Stimulated activated CD4-positive, alpha-beta T cell treated with anti-CD3 and anti-CD28 coated beads, Interleukin-1b, Interleukin-23, amount 100 ng/mL, for 24 hours (primary cell): ENCODE results near the gene EFCAB8.
"Not testable (repeated sequence)": the region's sequence is repeated elsewhere in the genome, so short reads cannot be mapped to it uniquely, and the experiment has no call there.

ENCODE experiments used
- DNase-seq, 4 experiments: peaks; one replicate each; pipeline ENCODE4 v3.0.0-alpha.2; 2020; ENCODE audit warnings: low read depth in 4 of 4, low spot score in 1 of 4

EFCAB8 gene

GRCh38 chr20:32943490-32944052, 84.8 kb downstream of the EFCAB8 start:
- DNase-seq: no peak

- DNase-seq: no peak
Observed at GRCh38 chr20:32945710-32946221, 87.0 kb downstream of the EFCAB8 start.

- DNase-seq: no peak
Observed at GRCh38 chr20:32946629-32947028, 87.9 kb downstream of the EFCAB8 start.

GRCh38 chr20:32950539-32950938, 91.8 kb downstream of the EFCAB8 start:
- DNase-seq: not testable (repeated sequence)

- DNase-seq: no peak
Observed at GRCh38 chr20:32957459-32957858, 98.7 kb downstream of the EFCAB8 start.

GRCh38 chr20:32958574-32958973, 99.9 kb downstream of the EFCAB8 start:
- DNase-seq: no peak

GRCh38 chr20:32959351-32960221, 100.9 kb downstream of the EFCAB8 start:
- no peak for DNase-seq

- DNase-seq: no peak
Observed at GRCh38 chr20:32960222-32960518, 101.4 kb downstream of the EFCAB8 start.

- no peak for DNase-seq
Observed at GRCh38 chr20:32960849-32961731, 102.4 kb downstream of the EFCAB8 start.

GRCh38 chr20:32962053-32962452, 103.3 kb downstream of the EFCAB8 start:
- DNase-seq: no peak

- not testable (repeated sequence) for DNase-seq
Observed at GRCh38 chr20:32962646-32963045, 103.9 kb downstream of the EFCAB8 start.

GRCh38 chr20:32963176-32963575, 104.5 kb downstream of the EFCAB8 start:
- DNase-seq: no peak

- DNase-seq: no peak
Observed at GRCh38 chr20:32964575-32964974, 105.9 kb downstream of the EFCAB8 start.

GRCh38 chr20:32965115-32965514, 106.4 kb downstream of the EFCAB8 start:
- DNase-seq: no peak

GRCh38 chr20:32965581-32966373, 107.1 kb downstream of the EFCAB8 start:
- no peak for DNase-seq

GRCh38 chr20:32966382-32966781, 107.7 kb downstream of the EFCAB8 start:
- no peak for DNase-seq

GRCh38 chr20:32966881-32967781, 108.4 kb downstream of the EFCAB8 start:
- DNase-seq: no peak

- DNase-seq: no peak
Observed at GRCh38 chr20:32967961-32968457, 109.3 kb downstream of the EFCAB8 start.

- no peak for DNase-seq
Observed at GRCh38 chr20:32968478-32969241, 109.9 kb downstream of the EFCAB8 start.
